ENCODE measurements around the gene PGGT1B. TPM values are rescaled to one million over a fixed set of nuclear protein-coding genes. Genes with fewer than 3 reads are reported as not detected.

The PGGT1B gene
- polyA plus RNA-seq (2013, experiment 1 of 4) = 16.4 TPM
- 22.5 TPM for polyA plus RNA-seq (2013, experiment 2 of 4)
- 13.5 TPM for polyA plus RNA-seq (2013, experiment 3 of 4)
- polyA plus RNA-seq (2013, experiment 4 of 4) = 12.3 TPM

- H3K4me1 ChIP-seq (ENCODE audit: control insufficient read depth, insufficient read depth, low read length) = peaks cover 7% of the 10 kb centered on the region
- H3K4me3 ChIP-seq (ENCODE audit: insufficient read depth, low read depth, low read length) = peak within 1 kb of the TSS; percentile 83
- 0% methylated on average over 50 of the region's 50 CpGs for WGBS, 2 experiments
- no peaks in the 10 kb centered on the region for H3K9me3 ChIP-seq (ENCODE audit: control insufficient read depth, low read length)
- H3K27me3 ChIP-seq (ENCODE audit: control insufficient read depth, insufficient read depth, low read length, poor library complexity, severe bottlenecking) = no peaks in the 10 kb centered on the region
- peak within 1 kb of the TSS; percentile 30 for H3K27ac ChIP-seq (ENCODE audit: insufficient read depth, low read depth, low read length, poor library complexity, severe bottlenecking)
- H3K36me3 ChIP-seq (ENCODE audit: control insufficient read depth, insufficient read depth, low read length) = no peaks in the 10 kb centered on the region
Measured at GRCh38 chr5:115262321-115263077, at the start of gene PGGT1B. TSS of gene PGGT1B (minus strand) at chr5:115262877. CDS start at chr5:115262851, 26 bp downstream.

GRCh38 chr5:115309751-115310370, 47.2 kb upstream of the PGGT1B start:
- 13 to 17% methylated on average over 1 of the region's 1 CpG for WGBS, 2 experiments
- Histone ChIP-seq H3K27me3 (ENCODE audit: control insufficient read depth, insufficient read depth, low read length, poor library complexity, severe bottlenecking) (no peaks in the 10 kb centered on the region), H3K4me3 (ENCODE audit: insufficient read depth, low read depth, low read length) (no peak overlapping the region)

GRCh38 chr5:115308815-115309214, 46.1 kb upstream of the PGGT1B start:
- Histone ChIP-seq H3K27me3 (ENCODE audit: control insufficient read depth, insufficient read depth, low read length, poor library complexity, severe bottlenecking) (no peaks in the 10 kb centered on the region), H3K9me3 (ENCODE audit: control insufficient read depth, low read length) (no peaks in the 10 kb centered on the region), H3K4me3 (ENCODE audit: insufficient read depth, low read depth, low read length) (no peak overlapping the region), H3K36me3 (ENCODE audit: control insufficient read depth, insufficient read depth, low read length) (no peaks in the 10 kb centered on the region), H3K27ac (ENCODE audit: insufficient read depth, low read depth, low read length, poor library complexity, severe bottlenecking) (no peak overlapping the region), H3K4me1 (ENCODE audit: control insufficient read depth, insufficient read depth, low read length) (no peaks in the 10 kb centered on the region)

More at GRCh38 chr5:115309751-115310370, 47.2 kb upstream of the PGGT1B start:
- Histone ChIP-seq H3K9me3 (ENCODE audit: control insufficient read depth, low read length) (no peaks in the 10 kb centered on the region), H3K4me1 (ENCODE audit: control insufficient read depth, insufficient read depth, low read length) (no peaks in the 10 kb centered on the region), H3K36me3 (ENCODE audit: control insufficient read depth, insufficient read depth, low read length) (no peaks in the 10 kb centered on the region), H3K27ac (ENCODE audit: insufficient read depth, low read depth, low read length, poor library complexity, severe bottlenecking) (no peak overlapping the region)

- Histone ChIP-seq H3K27ac (ENCODE audit: insufficient read depth, low read depth, low read length, poor library complexity, severe bottlenecking) (no peak overlapping the region), H3K36me3 (ENCODE audit: control insufficient read depth, insufficient read depth, low read length) (no peaks in the 10 kb centered on the region), H3K4me1 (ENCODE audit: control insufficient read depth, insufficient read depth, low read length) (no peaks in the 10 kb centered on the region), H3K27me3 (ENCODE audit: control insufficient read depth, insufficient read depth, low read length, poor library complexity, severe bottlenecking) (no peaks in the 10 kb centered on the region), H3K9me3 (ENCODE audit: control insufficient read depth, low read length) (no peaks in the 10 kb centered on the region), H3K4me3 (ENCODE audit: insufficient read depth, low read depth, low read length) (no peak overlapping the region)
- 92 to 94% methylated on average over 1 of the region's 1 CpG for whole genome bisulfite sequencing, 2 experiments
Measured at GRCh38 chr5:115306011-115306536, 43.4 kb upstream of the PGGT1B start.

- no peaks in the 10 kb centered on the region for H3K36me3 ChIP-seq (ENCODE audit: control insufficient read depth, insufficient read depth, low read length)
- H3K9me3 ChIP-seq (ENCODE audit: control insufficient read depth, low read length) = no peaks in the 10 kb centered on the region
- 100% methylated on average over 1 of the region's 1 CpG; no CpG with 5 or more reads in 1 of the 2 experiments for WGBS, 2 experiments
- no peak overlapping the region for H3K4me3 ChIP-seq (ENCODE audit: insufficient read depth, low read depth, low read length)
- no peaks in the 10 kb centered on the region for H3K4me1 ChIP-seq (ENCODE audit: control insufficient read depth, insufficient read depth, low read length)
- H3K27me3 ChIP-seq (ENCODE audit: control insufficient read depth, insufficient read depth, low read length, poor library complexity, severe bottlenecking) = no peaks in the 10 kb centered on the region
- H3K27ac ChIP-seq (ENCODE audit: insufficient read depth, low read depth, low read length, poor library complexity, severe bottlenecking) = no peak overlapping the region
Measured at GRCh38 chr5:115304496-115304895, 41.8 kb upstream of the PGGT1B start.

- Histone ChIP-seq H3K4me1 (ENCODE audit: control insufficient read depth, insufficient read depth, low read length) (peaks cover 7% of the 10 kb centered on the region), H3K4me3 (ENCODE audit: insufficient read depth, low read depth, low read length) (no peak overlapping the region), H3K27ac (ENCODE audit: insufficient read depth, low read depth, low read length, poor library complexity, severe bottlenecking) (no peak overlapping the region), H3K36me3 (ENCODE audit: control insufficient read depth, insufficient read depth, low read length) (no peaks in the 10 kb centered on the region), H3K9me3 (ENCODE audit: control insufficient read depth, low read length) (no peaks in the 10 kb centered on the region), H3K27me3 (ENCODE audit: control insufficient read depth, insufficient read depth, low read length, poor library complexity, severe bottlenecking) (no peaks in the 10 kb centered on the region)
- 83 to 96% methylated on average over 1 of the region's 1 CpG for WGBS, 2 experiments
Measured at GRCh38 chr5:115298811-115299210, 36.1 kb upstream of the PGGT1B start.

GRCh38 chr5:115297031-115297430, 34.4 kb upstream of the PGGT1B start:
- no peaks in the 10 kb centered on the region for H3K27me3 ChIP-seq (ENCODE audit: control insufficient read depth, insufficient read depth, low read length, poor library complexity, severe bottlenecking)
- peaks cover 2% of the 10 kb centered on the region for H3K9me3 ChIP-seq (ENCODE audit: control insufficient read depth, low read length)
- no peak overlapping the region for H3K27ac ChIP-seq (ENCODE audit: insufficient read depth, low read depth, low read length, poor library complexity, severe bottlenecking)
- H3K36me3 ChIP-seq (ENCODE audit: control insufficient read depth, insufficient read depth, low read length) = no peaks in the 10 kb centered on the region
- WGBS, 2 experiments = 88 to 92% methylated on average over 2 to 5 of the region's 5 CpGs
- H3K4me3 ChIP-seq (ENCODE audit: insufficient read depth, low read depth, low read length) = no peak overlapping the region
- peaks cover 7% of the 10 kb centered on the region for H3K4me1 ChIP-seq (ENCODE audit: control insufficient read depth, insufficient read depth, low read length)

- peak within 1 kb of the TSS; percentile 9 for H3K27ac ChIP-seq (ENCODE audit: insufficient read depth, low read depth, low read length, poor library complexity, severe bottlenecking)
- H3K4me3 ChIP-seq (ENCODE audit: insufficient read depth, low read depth, low read length) = peak within 1 kb of the TSS; percentile 73
- peaks cover 2% of the 10 kb centered on the region for H3K9me3 ChIP-seq (ENCODE audit: control insufficient read depth, low read length)
- H3K27me3 ChIP-seq (ENCODE audit: control insufficient read depth, insufficient read depth, low read length, poor library complexity, severe bottlenecking) = no peaks in the 10 kb centered on the region
- 1 to 2% methylated on average over 68 to 86 of the region's 86 CpGs for WGBS, 2 experiments
- H3K4me1 ChIP-seq (ENCODE audit: control insufficient read depth, insufficient read depth, low read length) = peaks cover 7% of the 10 kb centered on the region
- H3K36me3 ChIP-seq (ENCODE audit: control insufficient read depth, insufficient read depth, low read length) = no peaks in the 10 kb centered on the region
Measured at GRCh38 chr5:115296124-115297022, 33.7 kb upstream of the PGGT1B start, which contains the start of gene CCDC112. TSS of gene CCDC112 (minus strand) at chr5:115296654. CDS start at chr5:115296543, 111 bp downstream.

- Histone ChIP-seq H3K27me3 (ENCODE audit: control insufficient read depth, insufficient read depth, low read length, poor library complexity, severe bottlenecking) (no peaks in the 10 kb centered on the region), H3K4me1 (ENCODE audit: control insufficient read depth, insufficient read depth, low read length) (peaks cover 7% of the 10 kb centered on the region), H3K27ac (ENCODE audit: insufficient read depth, low read depth, low read length, poor library complexity, severe bottlenecking) (peak overlapping the region; percentile 9), H3K9me3 (ENCODE audit: control insufficient read depth, low read length) (peaks cover 2% of the 10 kb centered on the region), H3K4me3 (ENCODE audit: insufficient read depth, low read depth, low read length) (peak overlapping the region; percentile 73), H3K36me3 (ENCODE audit: control insufficient read depth, insufficient read depth, low read length) (no peaks in the 10 kb centered on the region)
- 2 to 3% methylated on average over 11 of the region's 11 CpGs for WGBS, 2 experiments
Measured at GRCh38 chr5:115295777-115296123, 33.1 kb upstream of the PGGT1B start.

Data from ectodermal cell (in vitro differentiated cells).